HCT116 (cell line): ENCODE data around the gene LHX4. TPM values are rescaled to one million over a fixed set of nuclear protein-coding genes. Genes with fewer than 3 reads are reported as not detected.

Source experiments
- ATAC-seq: fragments of 200-7000 bp; cut with Tn5 transposase; 2 replicates; pipeline ENCODE4 v1.9.1; 2020; ENCODE audit warnings: mild to moderate bottlenecking, moderate library complexity
- BruUV-seq: library from RNA; stranded (reverse); fragments of 400-500 nt; replicated peaks from 2 replicates; lab custom pipeline; 2021; lab: Mats Ljungman, UMichigan
- CTCF ChIA-PET: fragments of 300-600 bp; sonication (Branson Sonifier 250); formaldehyde crosslinking; loops from one replicate; lab custom pipeline; 2021; ENCODE audit warnings: antibody characterized with exemption; lab: Charles Lee
- POLR2A ChIA-PET: fragments of 300-600, 350-600 bp; sonication (Branson Sonifier 250); formaldehyde crosslinking; loops from one replicate; lab custom pipeline; 2021; ENCODE audit warnings: antibody characterized with exemption; lab: Charles Lee
- RAD21 ChIA-PET, 2 experiments: fragments of 300-600 bp; sonication (Branson Sonifier 250); formaldehyde crosslinking; loops; one replicate each; lab custom pipeline; 2023; ENCODE audit warnings: low total read pairs in 2 of 2; ENCODE audit not compliant: uncharacterized antibody in 2 of 2, unreplicated experiment in 2 of 2, low non-redundant PET in 1 of 2; lab: Charles Lee
- DNase-seq: peaks from one replicate; pipeline ENCODE4 v3.0.0-alpha.2; 2010; ENCODE audit warnings: low read depth, low spot score
- H2AFZ ChIP-seq: fragments of 200-600 bp; shearing (Covaris generic), sonication (generic); 2 replicates; pipeline ENCODE4 v1.6.1; 2017; ENCODE audit warnings: low read depth, mixed run types, mixed read lengths, antibody characterized with exemption, low read length; ENCODE audit not compliant: poor library complexity, severe bottlenecking
- H3K27ac ChIP-seq: 2 replicates; pipeline ENCODE4 v1.5.1; 2012; ENCODE audit warnings: low read depth, low read length
- H3K27me3 ChIP-seq: fragments of 200-600 bp; sonication (generic); 2 replicates; pipeline ENCODE4 v1.6.1; 2016; ENCODE audit warnings: mixed run types, low read length, mixed read lengths; ENCODE audit not compliant: insufficient read depth
- H3K36me3 ChIP-seq, 2 experiments: fragments of 200-500 bp in 1 of 2; fragments of 200-600 bp in 1 of 2; sonication (Bioruptor generic) in 1 of 2; sonication (generic) in 1 of 2; 2 replicates each; pipeline versions ENCODE4 v1.5.1 to v1.6.1; 2014 to 2016; ENCODE audit warnings: low read length in 2 of 2, inconsistent platforms in 1 of 2, mixed read lengths in 1 of 2, mixed run types in 1 of 2; ENCODE audit not compliant: insufficient read depth in 2 of 2, control insufficient read depth in 1 of 2
- H3K4me1 ChIP-seq, 2 experiments: fragments of 200-600 bp in 1 of 2; sonication (generic) in 1 of 2; 2 replicates each; pipeline versions ENCODE4 v1.5.1 to v1.6.1; 2012 to 2017; ENCODE audit warnings: low read length in 2 of 2, inconsistent platforms in 1 of 2, mild to moderate bottlenecking in 1 of 2, mixed read lengths in 1 of 2, mixed run types in 1 of 2, moderate library complexity in 1 of 2; ENCODE audit not compliant: insufficient read depth in 2 of 2, control insufficient read depth in 1 of 2
- H3K4me2 ChIP-seq: fragments of 200-600 bp; sonication (generic); 2 replicates; pipeline ENCODE4 v1.6.1; 2017; ENCODE audit warnings: mixed run types, low read length, mixed read lengths
- H3K4me3 ChIP-seq, 2 experiments: fragments of 200-600 bp in 1 of 2; sonication (generic) in 1 of 2; replicated peaks in 1 of 2; 2 replicates each; pipeline ENCODE4 v1.5.1; 2011 to 2016; ENCODE audit warnings: low read length in 2 of 2, control low read depth in 1 of 2, low read depth in 1 of 2, mild to moderate bottlenecking in 1 of 2, mixed read lengths in 1 of 2, mixed run types in 1 of 2
- H3K79me2 ChIP-seq: fragments of 200-600 bp; sonication (generic); 2 replicates; pipeline ENCODE4 v1.6.1; 2017; ENCODE audit warnings: mild to moderate bottlenecking, mixed run types, low read length, moderate library complexity, mixed read lengths; ENCODE audit not compliant: insufficient read depth
- H3K9ac ChIP-seq: fragments of 200-600 bp; sonication (generic); 2 replicates; pipeline ENCODE4 v1.6.1; 2016; ENCODE audit warnings: low read length, mixed read lengths
- H3K9me2 ChIP-seq: fragments of 200-600 bp; sonication (generic), shearing (Covaris generic); 2 replicates; pipeline ENCODE4 v1.6.1; 2017; ENCODE audit warnings: mixed run types, mild to moderate bottlenecking, moderate library complexity; ENCODE audit not compliant: insufficient read depth
- H3K9me3 ChIP-seq, 2 experiments: fragments of 200-500 bp in 1 of 2; fragments of 200-600 bp in 1 of 2; sonication (Bioruptor generic) in 1 of 2; sonication (generic) in 1 of 2; 2 replicates each; pipeline ENCODE4 v1.6.1; 2014 to 2017; ENCODE audit warnings: low read length in 2 of 2, mixed read lengths in 2 of 2, inconsistent platforms in 1 of 2, low read depth in 1 of 2, mild to moderate bottlenecking in 1 of 2, mixed run types in 1 of 2, moderate library complexity in 1 of 2; ENCODE audit not compliant: control insufficient read depth in 1 of 2, insufficient read depth in 1 of 2
- H4K20me1 ChIP-seq: fragments of 200-600 bp; sonication (generic), shearing (Covaris generic); 2 replicates; pipeline ENCODE4 v1.6.1; 2017; ENCODE audit warnings: mixed run types, mild to moderate bottlenecking, moderate library complexity; ENCODE audit not compliant: insufficient read depth
- JUND ChIP-seq: IDR thresholded peaks from 2 replicates; pipeline ENCODE4 v1.6.1; 2012
- POLR2AphosphoS5 ChIP-seq: IDR thresholded peaks from 2 replicates; pipeline ENCODE4 v1.6.1; 2011; ENCODE audit warnings: mild to moderate bottlenecking, low read depth, low read length, moderate library complexity
- SIN3A ChIP-seq: IDR thresholded peaks from 2 replicates; pipeline ENCODE4 v1.6.1; 2012; ENCODE audit warnings: low read depth
- SRF ChIP-seq: IDR thresholded peaks from 2 replicates; pipeline ENCODE4 v1.6.1; 2012; ENCODE audit warnings: low read depth
- intact Hi-C: fragments of 100-400 bp; cut with micrococcal nuclease; formaldehyde crosslinking; loops from 2 replicates; pipeline ENCODE4 v1.10.0; 2022
- total RNA-seq: library from RNA; stranded (reverse); gene quantifications from one replicate; pipeline ENCODE4 v1.2.1, GENCODE V29; 2021; ENCODE audit not compliant: unreplicated experiment
- TF ChIP-seq, protein P1 (sequence below), 3 experiments: fragments of 200-600 bp in 1 of 3; sonication (generic) in 1 of 3; IDR thresholded peaks in 2 of 3; conservative IDR thresholded peaks in 1 of 3; 2 replicates each; pipeline ENCODE4 v1.5.1; 2012 to 2017; ENCODE audit warnings: low read depth in 2 of 3, low read length in 2 of 3, antibody characterized with exemption in 1 of 3, borderline replicate concordance in 1 of 3, control low read depth in 1 of 3, mild to moderate bottlenecking in 1 of 3, mixed read lengths in 1 of 3, mixed run types in 1 of 3, moderate library complexity in 1 of 3; ENCODE audit not compliant: insufficient read depth in 1 of 3
- TF ChIP-seq, protein P2 (sequence below): IDR thresholded peaks from 2 replicates; pipeline ENCODE4 v1.6.1; 2012; ENCODE audit warnings: low read depth
- TF ChIP-seq, protein P3 (sequence below): IDR thresholded peaks from 2 replicates; pipeline ENCODE4 v1.6.1; 2012
- TF ChIP-seq, protein P4 (sequence below): IDR thresholded peaks from 2 replicates; pipeline ENCODE4 v1.6.1; 2012

Gene LHX4
- total RNA-seq, 1 experiment from 2014 or later = 0.44 TPM

DNA sequence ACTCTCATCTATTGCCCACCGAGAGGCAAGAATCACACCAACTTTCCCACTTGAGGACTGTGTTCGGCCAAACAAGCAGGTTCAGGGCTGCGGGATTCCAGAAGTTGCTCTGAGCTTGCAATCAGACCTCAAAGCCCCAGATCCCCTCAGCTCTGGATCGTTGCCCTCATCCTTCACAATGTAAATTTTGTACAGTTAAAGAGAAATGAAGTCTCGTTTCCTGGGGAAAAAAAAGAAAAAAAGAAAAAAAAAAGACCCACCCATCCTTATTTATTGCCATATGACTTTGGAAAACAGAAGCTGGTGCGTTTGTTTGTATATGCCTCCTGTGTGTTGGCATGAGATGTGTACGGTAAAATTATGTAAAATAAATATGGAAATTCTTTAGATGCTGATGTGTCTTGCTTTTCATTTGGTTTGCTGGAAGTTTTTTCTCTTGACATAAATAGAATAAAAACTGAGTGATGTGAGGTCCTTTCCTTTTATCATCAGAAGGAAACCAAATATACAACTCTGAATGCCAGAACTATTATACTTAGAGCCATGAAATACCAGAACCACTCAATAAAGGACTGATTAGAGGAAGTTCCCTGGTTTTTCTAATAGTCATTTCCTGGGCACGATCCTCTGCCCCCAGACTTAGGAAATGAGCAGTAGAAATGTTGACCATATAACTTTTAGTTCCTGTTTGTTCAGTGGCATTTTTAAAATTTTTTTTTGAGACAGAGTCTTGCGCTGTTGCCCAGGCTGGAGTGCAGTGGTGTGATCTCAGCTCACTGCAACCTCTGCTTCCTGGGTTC, 48.7 kb downstream of the LHX4 start:
- Histone ChIP-seq H3K9me3 (no peaks in the 10 kb centered on the region), H3K27me3 (no peaks in the 10 kb centered on the region), H3K4me3 (no peak overlapping the region), H3K27ac (no peak overlapping the region), H3K36me3 (no peaks in the 10 kb centered on the region)
- no peak for ATAC-seq
- POLR2A ChIA-PET = no interaction called here
- RAD21 ChIA-PET = no interaction called here
- TF ChIP-seq, protein P1, sequence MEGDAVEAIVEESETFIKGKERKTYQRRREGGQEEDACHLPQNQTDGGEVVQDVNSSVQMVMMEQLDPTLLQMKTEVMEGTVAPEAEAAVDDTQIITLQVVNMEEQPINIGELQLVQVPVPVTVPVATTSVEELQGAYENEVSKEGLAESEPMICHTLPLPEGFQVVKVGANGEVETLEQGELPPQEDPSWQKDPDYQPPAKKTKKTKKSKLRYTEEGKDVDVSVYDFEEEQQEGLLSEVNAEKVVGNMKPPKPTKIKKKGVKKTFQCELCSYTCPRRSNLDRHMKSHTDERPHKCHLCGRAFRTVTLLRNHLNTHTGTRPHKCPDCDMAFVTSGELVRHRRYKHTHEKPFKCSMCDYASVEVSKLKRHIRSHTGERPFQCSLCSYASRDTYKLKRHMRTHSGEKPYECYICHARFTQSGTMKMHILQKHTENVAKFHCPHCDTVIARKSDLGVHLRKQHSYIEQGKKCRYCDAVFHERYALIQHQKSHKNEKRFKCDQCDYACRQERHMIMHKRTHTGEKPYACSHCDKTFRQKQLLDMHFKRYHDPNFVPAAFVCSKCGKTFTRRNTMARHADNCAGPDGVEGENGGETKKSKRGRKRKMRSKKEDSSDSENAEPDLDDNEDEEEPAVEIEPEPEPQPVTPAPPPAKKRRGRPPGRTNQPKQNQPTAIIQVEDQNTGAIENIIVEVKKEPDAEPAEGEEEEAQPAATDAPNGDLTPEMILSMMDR (IDR thresholded peaks at IDR 0.05 in 2 of 3, conservative IDR thresholded peaks at IDR 0.05 in 1 of 3; ENCODE audit: borderline replicate concordance in 1 of 3, insufficient read depth in 1 of 3, low read depth in 2 of 3, low read length in 2 of 3) = no peak
- TF ChIP-seq SIN3A (no peak), POLR2AphosphoS5 (no peak), JUND (no peak), SRF (no peak)
- TF ChIP-seq, protein P2, sequence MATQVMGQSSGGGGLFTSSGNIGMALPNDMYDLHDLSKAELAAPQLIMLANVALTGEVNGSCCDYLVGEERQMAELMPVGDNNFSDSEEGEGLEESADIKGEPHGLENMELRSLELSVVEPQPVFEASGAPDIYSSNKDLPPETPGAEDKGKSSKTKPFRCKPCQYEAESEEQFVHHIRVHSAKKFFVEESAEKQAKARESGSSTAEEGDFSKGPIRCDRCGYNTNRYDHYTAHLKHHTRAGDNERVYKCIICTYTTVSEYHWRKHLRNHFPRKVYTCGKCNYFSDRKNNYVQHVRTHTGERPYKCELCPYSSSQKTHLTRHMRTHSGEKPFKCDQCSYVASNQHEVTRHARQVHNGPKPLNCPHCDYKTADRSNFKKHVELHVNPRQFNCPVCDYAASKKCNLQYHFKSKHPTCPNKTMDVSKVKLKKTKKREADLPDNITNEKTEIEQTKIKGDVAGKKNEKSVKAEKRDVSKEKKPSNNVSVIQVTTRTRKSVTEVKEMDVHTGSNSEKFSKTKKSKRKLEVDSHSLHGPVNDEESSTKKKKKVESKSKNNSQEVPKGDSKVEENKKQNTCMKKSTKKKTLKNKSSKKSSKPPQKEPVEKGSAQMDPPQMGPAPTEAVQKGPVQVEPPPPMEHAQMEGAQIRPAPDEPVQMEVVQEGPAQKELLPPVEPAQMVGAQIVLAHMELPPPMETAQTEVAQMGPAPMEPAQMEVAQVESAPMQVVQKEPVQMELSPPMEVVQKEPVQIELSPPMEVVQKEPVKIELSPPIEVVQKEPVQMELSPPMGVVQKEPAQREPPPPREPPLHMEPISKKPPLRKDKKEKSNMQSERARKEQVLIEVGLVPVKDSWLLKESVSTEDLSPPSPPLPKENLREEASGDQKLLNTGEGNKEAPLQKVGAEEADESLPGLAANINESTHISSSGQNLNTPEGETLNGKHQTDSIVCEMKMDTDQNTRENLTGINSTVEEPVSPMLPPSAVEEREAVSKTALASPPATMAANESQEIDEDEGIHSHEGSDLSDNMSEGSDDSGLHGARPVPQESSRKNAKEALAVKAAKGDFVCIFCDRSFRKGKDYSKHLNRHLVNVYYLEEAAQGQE = no peak
- TF ChIP-seq, protein P3, sequence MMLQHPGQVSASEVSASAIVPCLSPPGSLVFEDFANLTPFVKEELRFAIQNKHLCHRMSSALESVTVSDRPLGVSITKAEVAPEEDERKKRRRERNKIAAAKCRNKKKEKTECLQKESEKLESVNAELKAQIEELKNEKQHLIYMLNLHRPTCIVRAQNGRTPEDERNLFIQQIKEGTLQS = no peak
- TF ChIP-seq, protein P4, sequence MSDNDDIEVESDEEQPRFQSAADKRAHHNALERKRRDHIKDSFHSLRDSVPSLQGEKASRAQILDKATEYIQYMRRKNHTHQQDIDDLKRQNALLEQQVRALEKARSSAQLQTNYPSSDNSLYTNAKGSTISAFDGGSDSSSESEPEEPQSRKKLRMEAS = no peak
- TF ChIP-seq, all 23 proteins: peak for 0
- no peak overlapping the region for H3K9ac ChIP-seq
- DNase-seq = no peak
- H3K4me2 ChIP-seq = no peak overlapping the region
- intact Hi-C loops = no loop called here
- H4K20me1 ChIP-seq = no peaks in the 10 kb centered on the region
- BruUV-seq = no TSS peak
- H3K9me2 ChIP-seq = no peaks in the 10 kb centered on the region
- no peak overlapping the region for H2AFZ ChIP-seq
- H3K79me2 ChIP-seq = no peaks in the 10 kb centered on the region
- H3K4me1 ChIP-seq = no peaks in the 10 kb centered on the region
- CTCF ChIA-PET = no interaction called here
